AG09319 (cell line): Measurements from ENCODE around the gene EXD2.

Source experiments
- DNase-seq: peaks from one replicate; pipeline ENCODE4 v3.0.0-alpha.2; 2010; ENCODE audit warnings: low read depth; ENCODE audit errors: extremely low read depth
- CTCF ChIP-seq: IDR thresholded peaks from 2 replicates; pipeline ENCODE4 v1.5.1; 2011; ENCODE audit warnings: low read depth, mild to moderate bottlenecking, inconsistent platforms, low read length, moderate library complexity

The EXD2 gene

GRCh38 chr14:69240527-69241173, 49.4 kb downstream of the EXD2 start:
- DNase-seq, result no peak

GRCh38 chr14:69241577-69241976, 50.3 kb downstream of the EXD2 start:
- DNase-seq, result no peak
- TF ChIP-seq CTCF, result no peak

More at GRCh38 chr14:69240527-69241173, 49.4 kb downstream of the EXD2 start:
- no peak for TF ChIP-seq CTCF

GRCh38 chr14:69242311-69243224, 51.3 kb downstream of the EXD2 start:
- DNase-seq, result peak; percentile 50
- peak; percentile 59 for TF ChIP-seq CTCF

GRCh38 chr14:69244946-69245345, 53.6 kb downstream of the EXD2 start:
- no peak for DNase-seq
- TF ChIP-seq CTCF, result no peak

GRCh38 chr14:69246331-69246730, 55.0 kb downstream of the EXD2 start:
- no peak for DNase-seq
- no peak for TF ChIP-seq CTCF

GRCh38 chr14:69247676-69248440, 56.6 kb downstream of the EXD2 start:
- TF ChIP-seq CTCF, result peak; percentile 46
- peak; percentile 93 for DNase-seq

- no peak for DNase-seq
- TF ChIP-seq CTCF, result no peak
These were observed 58.3 kb downstream of the EXD2 start for GRCh38 chr14:69249603-69250002.
